Tibial nerve (tissue), 4 donors: ENCODE results near the gene GABBR2.

ENCODE experiments used
- CTCF ChIP-seq, 5 experiments: fragments of 200-600 bp in 3 of 5; fragments of 450-650 bp in 2 of 5; sonication (generic) in 3 of 5; IDR thresholded peaks; one replicate each; pipeline ENCODE4 v1.5.1; 2016 to 2019; ENCODE audit warnings: antibody characterized with exemption in 5 of 5, mild to moderate bottlenecking in 3 of 5, moderate library complexity in 2 of 5
- EP300 ChIP-seq, 2 donors: sonication (generic); formaldehyde crosslinking; IDR thresholded peaks; one replicate each; pipeline ENCODE4 v1.6.1; 2017; ENCODE audit warnings: antibody characterized with exemption in 2 of 2, mild to moderate bottlenecking in 1 of 2
- POLR2A ChIP-seq, 2 donors: fragments of 450-650 bp; IDR thresholded peaks; one replicate each; pipeline ENCODE4 v1.6.1; 2017; ENCODE audit warnings: antibody characterized with exemption in 2 of 2, mild to moderate bottlenecking in 2 of 2, moderate library complexity in 2 of 2

DNA sequence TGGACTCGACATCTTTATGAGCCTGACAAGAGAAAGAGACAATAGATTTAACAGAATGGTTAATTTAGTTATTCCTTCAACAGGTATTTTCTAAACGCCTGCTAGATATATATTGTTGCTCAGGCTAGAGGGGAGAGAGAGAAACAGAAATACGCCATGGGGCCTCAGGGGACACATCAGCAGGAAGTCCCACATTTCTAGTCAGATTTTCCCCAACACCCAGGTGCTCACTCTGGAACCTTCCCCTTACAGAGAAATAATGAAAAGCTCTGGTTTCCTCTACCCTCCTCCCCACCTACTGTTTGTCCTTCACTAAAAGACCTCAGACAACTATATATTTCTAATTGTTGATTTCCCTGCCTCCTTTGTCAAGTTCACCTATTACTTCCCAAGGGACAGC lies 323.0 kb downstream of the GABBR2 start:
- TF ChIP-seq CTCF (IDR thresholded peaks at IDR 0.05) (no peak), POLR2A (IDR thresholded peaks at IDR 0.05) (no peak), EP300 (IDR thresholded peaks at IDR 0.05) (no peak)
